ENCODE data around the gene NME7.
"Not testable (repeated sequence)": the region's sequence is repeated elsewhere in the genome, so short reads cannot be mapped to it uniquely, and the experiment has no call there.

The NME7 gene, protein sequence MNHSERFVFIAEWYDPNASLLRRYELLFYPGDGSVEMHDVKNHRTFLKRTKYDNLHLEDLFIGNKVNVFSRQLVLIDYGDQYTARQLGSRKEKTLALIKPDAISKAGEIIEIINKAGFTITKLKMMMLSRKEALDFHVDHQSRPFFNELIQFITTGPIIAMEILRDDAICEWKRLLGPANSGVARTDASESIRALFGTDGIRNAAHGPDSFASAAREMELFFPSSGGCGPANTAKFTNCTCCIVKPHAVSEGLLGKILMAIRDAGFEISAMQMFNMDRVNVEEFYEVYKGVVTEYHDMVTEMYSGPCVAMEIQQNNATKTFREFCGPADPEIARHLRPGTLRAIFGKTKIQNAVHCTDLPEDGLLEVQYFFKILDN

GRCh38 chr1:169367686-169368405 lies at the start of gene NME7, which contains the start of gene BLZF1:
Gene NME7, minus strand, starts transcription at chr1:169367797. Its CDS starts 87 bp downstream, at chr1:169367710.
Gene BLZF1, plus strand, starts transcription at chr1:169368195. Its CDS starts 1,328 bp downstream, at chr1:169369523.
- peak; percentile 98 for DNase-seq (ENCODE audit: low read depth, low spot score)

GRCh38 chr1:169414952-169415351 lies 47.4 kb upstream of the NME7 start:
- no peak for DNase-seq (ENCODE audit: low read depth, low spot score)

DNA sequence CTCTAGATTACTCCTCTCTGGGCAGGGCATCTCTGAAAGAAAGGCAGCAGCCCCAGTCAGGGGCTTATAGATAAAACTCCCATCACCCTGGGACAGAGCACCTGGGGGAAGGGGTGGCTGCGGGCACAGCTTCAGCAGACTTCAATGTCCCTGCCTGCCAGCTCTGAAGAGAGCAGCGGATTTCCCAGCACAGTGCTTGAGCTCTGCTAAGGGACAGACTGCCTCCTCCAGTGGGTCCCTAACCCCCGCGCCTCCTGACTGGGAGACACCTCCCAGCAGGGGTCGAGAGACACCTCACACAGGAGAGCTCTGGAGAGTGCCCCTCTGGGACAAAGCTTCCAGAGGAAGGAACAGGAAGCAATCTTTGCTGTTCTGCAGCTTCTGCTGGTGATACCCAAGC lies 40.7 kb upstream of the NME7 start:
- not testable (repeated sequence) for DNase-seq (ENCODE audit: low read depth, low spot score)

GRCh38 chr1:169402578-169402977 lies 35.0 kb upstream of the NME7 start:
- not testable (repeated sequence) for DNase-seq (ENCODE audit: low read depth, low spot score)

- no peak for DNase-seq (ENCODE audit: low read depth, low spot score)
These were observed 28.4 kb upstream of the NME7 start for GRCh38 chr1:169395955-169396354.

DNA sequence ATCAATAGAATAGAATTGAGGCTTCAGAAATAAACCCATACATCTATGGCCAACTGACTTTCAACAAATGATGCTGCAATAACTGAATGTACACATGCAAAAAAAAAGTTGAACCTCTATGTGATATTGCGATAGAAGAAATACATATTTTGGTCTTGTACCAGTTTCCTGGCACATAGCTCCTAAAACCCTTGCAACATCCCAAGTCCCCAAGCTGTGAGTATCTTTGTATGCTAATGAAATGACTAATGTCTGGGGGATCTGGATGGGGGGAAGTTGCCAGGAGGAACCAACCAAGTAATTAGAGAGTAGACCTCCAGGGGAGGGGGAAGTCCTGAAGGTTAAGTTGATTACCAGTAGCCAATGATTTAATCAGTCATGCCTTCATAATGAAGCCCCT lies 24.8 kb upstream of the NME7 start:
- DNase-seq (ENCODE audit: low read depth, low spot score) = no peak

- DNase-seq (ENCODE audit: low read depth, low spot score) = no peak
These were observed 22.7 kb upstream of the NME7 start for GRCh38 chr1:169390303-169390702.

DNA sequence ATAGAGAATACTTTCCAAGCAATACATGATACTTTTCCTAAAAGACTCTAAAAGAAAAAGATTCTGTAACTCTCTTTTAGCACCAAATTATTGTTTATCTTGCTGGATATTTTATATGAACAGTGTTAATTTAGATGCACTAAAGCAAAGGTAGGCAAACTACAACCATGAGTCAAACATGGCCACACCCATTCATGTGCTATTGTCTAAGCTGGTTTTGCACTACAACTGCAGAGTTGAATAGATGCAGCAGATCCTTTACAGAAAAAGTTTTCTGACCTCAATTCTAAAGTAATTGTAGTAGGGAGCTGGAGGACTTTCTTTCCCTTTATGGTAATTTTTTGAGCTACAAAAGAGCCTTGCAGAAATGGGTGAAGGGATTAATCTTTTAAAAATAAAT lies 19.8 kb upstream of the NME7 start:
- DNase-seq (ENCODE audit: low read depth, low spot score) = no peak

DNA sequence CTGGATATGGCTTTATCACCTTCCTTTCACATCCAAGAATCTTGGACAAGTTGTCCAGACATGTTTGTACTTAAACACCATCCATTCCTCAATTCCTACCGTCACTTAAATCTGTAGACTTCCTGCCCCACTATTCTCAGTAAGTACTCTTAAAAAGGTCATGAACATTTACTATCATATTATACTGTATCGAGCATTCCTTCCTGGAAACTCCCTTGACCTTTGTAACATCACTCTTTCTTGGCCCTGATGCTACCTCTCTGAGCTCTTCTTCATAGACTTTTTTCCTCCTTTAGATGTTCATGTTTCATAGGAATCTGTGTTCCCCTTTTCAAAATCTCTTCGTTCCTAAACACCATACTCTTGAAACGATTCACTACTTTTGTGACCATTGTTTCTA lies 15.9 kb upstream of the NME7 start:
- no peak for DNase-seq (ENCODE audit: low read depth, low spot score)

DNA sequence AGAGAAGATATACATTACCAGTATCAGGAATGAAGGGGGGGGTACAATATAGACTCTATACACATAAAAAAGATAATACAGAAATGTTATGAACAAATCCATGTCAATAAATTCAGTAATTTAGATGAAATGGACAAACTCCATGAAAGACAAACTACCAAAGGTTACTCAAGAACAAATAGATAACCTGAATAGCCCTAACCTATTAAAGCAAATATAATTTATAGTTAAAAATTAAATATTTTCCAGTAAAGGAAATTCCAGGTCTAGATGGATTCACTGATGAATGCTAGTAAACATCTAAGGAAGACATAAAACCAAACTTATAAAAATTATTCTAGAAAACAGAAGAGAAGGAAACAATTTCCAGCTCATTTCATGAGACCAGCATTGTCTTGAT lies 13.6 kb upstream of the NME7 start:
- DNase-seq (ENCODE audit: low read depth, low spot score) = no peak

- DNase-seq (ENCODE audit: low read depth, low spot score) = no peak
These were observed 3.8 kb upstream of the NME7 start for GRCh38 chr1:169371404-169371803.

GRCh38 chr1:169368406-169368769 lies 791 bp upstream of the NME7 start:
- no peak for DNase-seq (ENCODE audit: low read depth, low spot score)

DNA sequence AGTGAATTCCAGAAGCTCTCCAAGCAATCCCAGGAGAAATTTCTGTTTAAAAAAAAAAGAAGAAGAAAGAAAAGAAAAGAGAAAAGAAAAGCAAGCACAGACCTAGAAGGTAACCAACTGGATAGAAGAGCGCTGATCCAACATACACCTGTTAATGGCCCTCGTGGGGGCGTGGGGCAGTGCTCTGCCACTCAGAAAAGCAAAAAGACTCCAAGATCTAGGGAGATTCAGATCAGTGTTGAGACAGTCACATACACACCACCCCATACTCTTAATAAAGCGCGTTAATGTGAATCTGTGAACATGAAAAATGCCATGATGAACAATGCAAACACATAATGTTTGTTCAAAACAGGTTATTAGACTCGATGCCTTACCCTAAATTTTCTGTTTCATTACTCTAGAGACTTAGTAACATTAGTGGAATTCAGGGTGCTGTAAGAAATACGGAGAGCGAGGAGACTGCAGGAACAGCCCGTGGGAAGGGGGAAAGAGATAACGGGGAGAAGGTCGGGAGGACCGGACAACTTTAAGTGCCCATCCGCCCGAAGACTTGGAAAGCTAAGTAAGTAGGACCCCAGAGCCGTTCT lies 406 bp downstream of the NME7 start:
- no peak for DNase-seq (ENCODE audit: low read depth, low spot score)

- no peak for DNase-seq (ENCODE audit: low read depth, low spot score)
These were observed 2.6 kb downstream of the NME7 start for GRCh38 chr1:169364948-169365347.

DNA sequence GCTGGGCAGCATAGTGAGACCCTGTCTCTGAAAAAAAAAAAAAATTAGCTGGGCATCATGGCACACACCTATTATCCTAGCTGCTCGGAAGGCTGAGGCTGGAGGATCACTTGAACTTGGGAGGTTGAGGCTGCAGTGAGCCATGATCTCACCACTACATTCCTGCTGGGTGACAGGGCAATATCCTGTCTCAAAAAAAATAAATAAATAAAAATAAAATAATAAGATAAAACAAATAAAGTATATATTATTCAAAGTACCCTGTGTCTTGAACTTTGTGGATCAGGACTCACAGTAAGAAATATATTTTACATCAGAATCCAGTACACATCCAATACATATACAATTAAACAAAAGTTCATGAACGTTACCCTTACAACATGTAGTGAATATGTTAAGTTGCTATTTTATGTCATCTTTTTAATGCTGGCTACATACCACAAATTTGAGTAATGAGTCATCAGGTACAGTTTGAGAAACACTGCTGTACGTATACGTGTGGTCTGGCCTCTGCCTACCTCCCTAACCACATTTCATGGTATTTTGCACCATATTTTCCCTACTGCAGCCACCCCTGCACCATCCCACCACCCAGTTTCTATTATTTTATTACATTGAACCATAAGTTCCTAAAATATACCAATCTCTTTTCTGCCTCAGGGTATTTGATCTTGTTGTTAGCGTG lies 4.4 kb downstream of the NME7 start:
- no peak for DNase-seq (ENCODE audit: low read depth, low spot score)

- DNase-seq (ENCODE audit: low read depth, low spot score) = no peak
These were observed 6.3 kb downstream of the NME7 start for GRCh38 chr1:169361281-169361680.

DNA sequence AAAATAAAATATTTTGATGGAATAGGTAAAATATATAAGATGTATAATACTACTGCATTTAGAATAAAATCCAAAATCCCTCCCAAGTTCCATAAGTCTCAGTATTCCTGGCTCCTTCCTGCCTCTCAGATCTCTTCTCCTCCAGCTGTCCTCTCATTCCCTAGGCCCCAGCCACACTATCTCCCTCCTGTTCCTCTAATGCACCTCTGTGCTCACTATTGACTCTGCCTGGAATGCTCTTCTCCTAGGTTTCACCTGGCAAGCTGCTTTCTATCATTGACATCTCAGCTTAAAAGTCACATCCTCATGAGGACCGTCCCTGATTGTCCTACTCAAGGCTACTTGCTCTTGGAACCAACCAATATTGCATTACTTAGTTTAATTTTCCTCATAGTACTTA lies 7.2 kb downstream of the NME7 start:
- DNase-seq (ENCODE audit: low read depth, low spot score) = no peak

GRCh38 chr1:169348383-169349036 lies 19.1 kb downstream of the NME7 start:
- no peak for DNase-seq (ENCODE audit: low read depth, low spot score)

GRCh38 chr1:169347688-169348382 lies 19.8 kb downstream of the NME7 start:
- no peak for DNase-seq (ENCODE audit: low read depth, low spot score)

DNA sequence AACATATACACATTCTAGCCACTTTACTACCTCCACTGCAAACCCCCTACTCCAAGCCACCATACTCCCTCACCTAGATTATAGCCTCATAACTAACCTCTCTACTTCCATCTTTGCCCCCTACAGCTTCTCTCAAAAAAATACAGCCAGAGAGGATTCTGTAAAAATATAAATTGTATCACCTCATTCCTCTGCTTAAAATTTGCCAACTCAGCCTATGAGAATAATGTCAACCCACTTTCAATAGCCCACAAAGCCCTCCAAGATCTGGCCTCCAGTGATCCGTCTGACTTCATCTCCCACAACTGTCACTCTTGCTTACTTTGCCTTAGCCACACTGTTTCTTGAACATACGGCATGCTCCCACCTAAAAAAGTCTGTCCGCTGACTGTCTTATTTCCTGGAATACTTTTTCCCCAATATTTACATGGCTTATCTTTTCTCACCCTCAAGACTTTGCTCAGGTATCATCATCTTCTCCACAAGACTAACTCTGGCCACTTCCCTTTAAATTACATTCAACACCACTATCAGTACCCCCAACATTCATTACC lies 21.5 kb downstream of the NME7 start:
- DNase-seq (ENCODE audit: low read depth, low spot score) = no peak

DNA sequence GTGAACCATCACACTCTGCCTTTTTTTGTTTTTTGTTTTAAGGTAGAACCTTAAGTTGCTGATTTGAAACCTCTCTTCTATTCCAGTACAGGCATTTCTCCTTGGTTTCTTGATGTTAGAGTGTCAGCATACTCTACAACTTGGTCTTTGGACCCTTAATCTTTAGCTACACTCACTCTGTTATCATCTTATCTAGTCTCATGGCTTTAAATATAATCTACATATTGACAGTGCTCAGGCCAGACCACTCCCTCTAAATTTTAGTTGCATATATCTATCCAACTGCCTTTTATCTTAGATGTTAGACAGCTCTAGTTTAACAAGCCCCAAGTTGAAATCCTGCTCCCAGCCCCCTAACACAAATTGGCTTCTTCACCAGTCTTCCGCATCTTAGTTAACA lies 22.1 kb downstream of the NME7 start:
- DNase-seq (ENCODE audit: low read depth, low spot score) = no peak
